NCI-H128 (cell line): Measurements from ENCODE around the gene TMPRSS6.

Source experiments
- DNase-seq: peaks from one replicate; lab custom pipeline; 2025; ENCODE audit not compliant: unreplicated experiment; lab: John Stamatoyannopoulos, UW

The TMPRSS6 gene

DNA sequence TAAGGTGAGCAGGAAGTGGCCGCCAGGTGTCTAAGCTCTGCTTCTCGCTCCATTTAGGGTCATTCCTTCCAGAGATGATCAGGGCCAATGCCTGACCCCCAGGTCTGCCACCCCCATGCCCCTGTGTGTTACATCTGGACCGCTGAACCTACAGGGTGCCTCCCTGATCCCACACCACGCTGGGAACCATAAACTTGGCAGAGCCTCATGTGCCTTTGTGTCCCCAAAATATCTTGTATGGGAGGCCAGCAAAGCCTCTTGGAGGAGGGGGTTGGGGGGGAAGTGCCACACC lies 94.0 kb downstream of the TMPRSS6 start:
- DNase-seq, result no peak
